HG02970 (cell line): Measurements from ENCODE around the gene TDRD7.

ENCODE experiments used
- ATAC-seq: cut with Tn5 transposase; IDR thresholded peaks from one replicate; pipeline ENCODE4 v1.9.1; 2021; ENCODE audit warnings: mild to moderate bottlenecking, moderate library complexity, moderate number of reproducible peaks; ENCODE audit not compliant: unreplicated experiment, low FRiP score

TDRD7 gene

GRCh38 chr9:97386733-97387503 lies 25.0 kb upstream of the TDRD7 start:
- no peak for ATAC-seq

GRCh38 chr9:97387504-97387886 lies 24.4 kb upstream of the TDRD7 start:
- no peak for ATAC-seq

- ATAC-seq = no peak
These were observed 23.8 kb upstream of the TDRD7 start for GRCh38 chr9:97387936-97388684.

- no peak for ATAC-seq
These were observed 23.1 kb upstream of the TDRD7 start for GRCh38 chr9:97388721-97389238.

GRCh38 chr9:97389249-97389648 lies 22.6 kb upstream of the TDRD7 start:
- no peak for ATAC-seq

GRCh38 chr9:97390791-97391406 lies 21.0 kb upstream of the TDRD7 start:
- ATAC-seq = no peak

- ATAC-seq = no peak
These were observed 17.0 kb upstream of the TDRD7 start for GRCh38 chr9:97394881-97395280.

GRCh38 chr9:97395745-97396144 lies 16.2 kb upstream of the TDRD7 start:
- ATAC-seq = no peak

- ATAC-seq = no peak
These were observed 15.6 kb upstream of the TDRD7 start for GRCh38 chr9:97396256-97396655.

GRCh38 chr9:97397220-97397619 lies 14.7 kb upstream of the TDRD7 start:
- ATAC-seq = no peak

GRCh38 chr9:97398999-97399758 lies 12.7 kb upstream of the TDRD7 start:
- ATAC-seq = no peak

- ATAC-seq = no peak
These were observed 8.1 kb upstream of the TDRD7 start for GRCh38 chr9:97403746-97404316.

GRCh38 chr9:97405551-97405950 lies 6.3 kb upstream of the TDRD7 start:
- no peak for ATAC-seq

- no peak for ATAC-seq
These were observed 5.2 kb upstream of the TDRD7 start for GRCh38 chr9:97406620-97407177.

- ATAC-seq = no peak
These were observed 3.3 kb upstream of the TDRD7 start for GRCh38 chr9:97408562-97408961.

GRCh38 chr9:97411440-97411788 lies 482 bp upstream of the TDRD7 start:
- peak; percentile 3 for ATAC-seq

GRCh38 chr9:97412626-97413385 lies 910 bp downstream of the TDRD7 start:
- ATAC-seq = peak; percentile 3

GRCh38 chr9:97413462-97413861 lies 1.6 kb downstream of the TDRD7 start:
- no peak for ATAC-seq

- no peak for ATAC-seq
These were observed 3.2 kb downstream of the TDRD7 start for GRCh38 chr9:97415146-97415545.
